Nephron (organoid): Measurements from ENCODE around the gene COL1A1.

Experiments used
- H3K27ac Mint-ChIP-seq, 3 experiments: 2 replicates each; pipeline ENCODE4 v1.8.0; 2020; ENCODE audit warnings: mixed read lengths in 3 of 3, mild to moderate bottlenecking in 2 of 3, moderate library complexity in 1 of 3
- H3K27me3 Mint-ChIP-seq: 2 replicates; pipeline ENCODE4 v1.8.0; 2021; ENCODE audit warnings: low read depth, mild to moderate bottlenecking, moderate library complexity, mixed read lengths
- H3K36me3 Mint-ChIP-seq: 2 replicates; pipeline ENCODE4 v1.8.0; 2020; ENCODE audit warnings: low read depth, mixed read lengths
- H3K4me1 Mint-ChIP-seq: 2 replicates; pipeline ENCODE4 v1.8.0; 2020; ENCODE audit warnings: mixed read lengths
- H3K4me3 Mint-ChIP-seq, 3 experiments: 2 replicates each; pipeline ENCODE4 v1.8.0; 2020; ENCODE audit warnings: mild to moderate bottlenecking in 3 of 3, mixed read lengths in 3 of 3, moderate library complexity in 2 of 3
- H3K9me3 Mint-ChIP-seq: 2 replicates; pipeline ENCODE4 v1.8.0; 2020; ENCODE audit warnings: mixed read lengths
- CTCF ChIP-seq, 3 experiments: fragments of 200-600 bp; sonication (generic); IDR thresholded peaks; one replicate each; pipeline ENCODE4 v1.5.0; 2021; ENCODE audit warnings: antibody characterized with exemption in 3 of 3; ENCODE audit not compliant: unreplicated experiment in 3 of 3

Gene COL1A1

DNA sequence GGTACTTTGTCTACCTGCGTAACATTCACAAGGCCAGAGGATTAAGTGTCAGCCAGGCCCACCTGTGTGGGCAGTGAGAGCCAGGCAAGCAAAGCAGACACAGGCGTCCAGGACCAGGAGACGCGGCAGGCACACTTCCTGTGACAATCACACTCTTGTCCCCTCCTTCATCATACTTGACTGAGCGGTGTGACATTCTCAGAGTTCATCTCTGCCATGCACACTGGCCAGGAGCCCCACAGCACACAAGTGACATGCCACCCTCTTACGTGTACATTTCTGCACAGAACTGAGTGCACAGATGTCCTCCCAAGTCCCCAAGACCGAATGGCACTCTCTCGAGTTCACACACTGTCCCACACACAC is 59.7 kb downstream of the COL1A1 start:
- peaks cover 80% of the 10 kb centered on the region for H3K36me3 Mint-ChIP-seq
- no peaks in the 10 kb centered on the region for H3K27me3 Mint-ChIP-seq
- H3K9me3 Mint-ChIP-seq = no peaks in the 10 kb centered on the region
- H3K27ac Mint-ChIP-seq = no peak overlapping the region
- no peak overlapping the region for H3K4me3 Mint-ChIP-seq
- peaks cover 9% of the 10 kb centered on the region for H3K4me1 Mint-ChIP-seq
- no peak for TF ChIP-seq CTCF (IDR thresholded peaks at IDR 0.05; ENCODE audit: unreplicated experiment in 3 of 3)

- H3K36me3 Mint-ChIP-seq = peaks cover 82% of the 10 kb centered on the region
- H3K4me1 Mint-ChIP-seq = peaks cover 5% of the 10 kb centered on the region
- no peaks in the 10 kb centered on the region for H3K27me3 Mint-ChIP-seq
- no peak overlapping the region for H3K27ac Mint-ChIP-seq
- H3K4me3 Mint-ChIP-seq = no peak overlapping the region
- no peaks in the 10 kb centered on the region for H3K9me3 Mint-ChIP-seq
- TF ChIP-seq CTCF (IDR thresholded peaks at IDR 0.05; ENCODE audit: unreplicated experiment in 3 of 3) = no peak
Observed at GRCh38 chr17:50141026-50141744, 60.2 kb downstream of the COL1A1 start.

GRCh38 chr17:50139950-50140885 is 61.2 kb downstream of the COL1A1 start:
- peak; percentile 85 to 90 (median 87) for TF ChIP-seq CTCF (IDR thresholded peaks at IDR 0.05; ENCODE audit: unreplicated experiment in 3 of 3)
- H3K4me3 Mint-ChIP-seq = no peak overlapping the region
- H3K4me1 Mint-ChIP-seq = peaks cover under 1% of the 10 kb centered on the region
- no peak overlapping the region for H3K27ac Mint-ChIP-seq
- peaks cover 86% of the 10 kb centered on the region for H3K36me3 Mint-ChIP-seq
- H3K9me3 Mint-ChIP-seq = no peaks in the 10 kb centered on the region
- H3K27me3 Mint-ChIP-seq = no peaks in the 10 kb centered on the region

DNA sequence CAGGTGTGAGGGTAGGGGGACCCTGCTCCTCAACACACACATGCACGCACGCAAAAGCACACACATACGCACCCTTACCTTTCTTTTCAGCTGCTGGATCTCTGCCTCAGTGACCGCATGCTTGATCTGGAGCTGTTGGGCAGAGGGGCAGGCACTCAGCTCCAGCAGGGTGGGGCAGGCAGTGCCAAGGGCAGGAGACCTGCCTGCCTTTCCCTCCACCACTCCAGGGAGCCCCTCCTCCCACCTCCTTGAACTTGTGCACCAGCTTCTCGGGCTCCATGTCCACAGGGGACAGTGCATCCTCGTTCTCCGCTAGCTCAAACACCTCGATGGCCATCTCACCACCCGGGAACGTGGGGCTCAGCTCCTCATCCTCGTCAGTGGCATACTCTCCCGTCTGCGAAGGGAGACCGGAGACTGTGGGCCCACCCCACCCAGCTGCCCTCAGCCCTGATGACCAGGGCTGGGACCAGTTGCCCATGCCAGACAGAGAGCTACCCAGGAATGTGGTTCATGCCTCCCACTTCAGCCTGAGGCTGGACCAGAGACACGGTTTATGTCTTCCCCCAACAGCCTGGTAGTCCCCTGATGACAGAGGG is 62.1 kb downstream of the COL1A1 start:
- no peak overlapping the region for H3K27ac Mint-ChIP-seq
- no peaks in the 10 kb centered on the region for H3K27me3 Mint-ChIP-seq
- no peaks in the 10 kb centered on the region for H3K9me3 Mint-ChIP-seq
- H3K4me1 Mint-ChIP-seq = no peaks in the 10 kb centered on the region
- H3K4me3 Mint-ChIP-seq = no peak overlapping the region
- H3K36me3 Mint-ChIP-seq = peaks cover 81% of the 10 kb centered on the region
- TF ChIP-seq CTCF (IDR thresholded peaks at IDR 0.05; ENCODE audit: unreplicated experiment in 3 of 3) = no peak

GRCh38 chr17:50137042-50137441 is 64.4 kb downstream of the COL1A1 start:
- H3K36me3 Mint-ChIP-seq = peaks cover 61% of the 10 kb centered on the region
- no peaks in the 10 kb centered on the region for H3K27me3 Mint-ChIP-seq
- peaks cover 4% of the 10 kb centered on the region for H3K4me1 Mint-ChIP-seq
- H3K9me3 Mint-ChIP-seq = no peaks in the 10 kb centered on the region
- peak overlapping the region in 1 of 3 experiments; percentile 23 for H3K4me3 Mint-ChIP-seq
- H3K27ac Mint-ChIP-seq = peak overlapping the region in 1 of 3 experiments; percentile 40
- no peak for TF ChIP-seq CTCF (IDR thresholded peaks at IDR 0.05; ENCODE audit: unreplicated experiment in 3 of 3)
